NCI-H1436 treated with DMSO at 0.1 percent for 48 hours (cell line): Measurements from ENCODE around the gene OFD1.
"Not testable (repeated sequence)": the region's sequence is repeated elsewhere in the genome, so short reads cannot be mapped to it uniquely, and the experiment has no call there.

Experiments used
- DNase-seq: peaks from one replicate; lab custom pipeline; 2025; lab: John Stamatoyannopoulos, UW

Gene OFD1

DNA sequence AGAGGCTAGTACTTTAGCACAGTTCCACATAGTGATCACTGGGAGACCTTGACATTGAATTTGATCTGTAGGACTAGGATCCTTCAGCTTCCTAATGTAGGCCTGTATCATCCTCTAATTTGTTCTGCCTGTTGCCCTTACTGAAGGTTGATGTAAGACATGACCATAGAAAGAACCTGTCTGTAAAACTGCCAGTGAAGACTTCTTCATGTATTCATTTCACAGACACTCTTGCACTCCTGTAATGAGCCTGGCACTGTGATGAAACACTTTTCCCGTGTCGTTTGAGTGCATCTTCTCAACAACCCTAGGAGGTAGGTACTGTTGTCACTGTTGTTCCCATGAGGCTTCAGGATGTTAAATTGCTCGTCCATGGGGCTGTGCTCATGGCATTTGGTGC is 31.0 kb upstream of the OFD1 start:
- DNase-seq, result no peak

DNA sequence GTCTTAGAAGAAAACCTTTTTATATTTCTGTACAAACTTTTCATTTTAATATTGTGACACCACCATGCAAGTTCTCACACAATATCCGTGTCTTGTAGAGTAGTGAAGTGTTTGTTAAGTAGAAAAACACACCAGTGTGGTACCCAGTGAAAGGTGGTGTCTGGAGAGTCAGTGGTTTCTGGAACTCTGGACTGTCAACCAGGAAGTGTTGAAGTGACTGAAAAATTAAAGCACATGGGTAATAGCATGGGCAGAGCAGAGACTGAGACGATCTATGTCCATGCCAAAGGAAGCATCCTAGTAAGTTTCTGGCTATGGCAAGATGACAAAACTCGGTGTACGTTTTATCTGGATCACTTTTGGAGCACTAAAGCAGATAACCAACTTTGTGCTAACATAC is 23.4 kb upstream of the OFD1 start:
- no peak for DNase-seq

DNA sequence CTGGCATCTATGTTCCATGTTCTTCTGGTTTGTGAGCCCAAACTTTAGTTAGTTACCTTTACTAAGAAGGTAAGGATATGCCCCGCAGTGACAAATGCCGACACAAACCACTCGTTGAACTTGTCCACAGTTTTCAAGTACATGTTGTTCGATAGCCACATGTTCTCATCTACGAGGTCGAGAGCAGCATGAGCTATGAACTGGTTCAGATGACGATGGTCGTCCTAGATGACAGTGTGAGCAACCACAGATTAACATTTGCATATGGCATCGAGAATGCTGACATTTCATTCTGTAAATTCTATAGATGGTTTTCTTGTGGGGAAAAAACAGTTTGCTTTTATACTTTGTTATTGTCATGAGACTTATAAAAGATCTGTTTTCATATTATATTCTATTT is 18.1 kb upstream of the OFD1 start:
- DNase-seq, result no peak

DNA sequence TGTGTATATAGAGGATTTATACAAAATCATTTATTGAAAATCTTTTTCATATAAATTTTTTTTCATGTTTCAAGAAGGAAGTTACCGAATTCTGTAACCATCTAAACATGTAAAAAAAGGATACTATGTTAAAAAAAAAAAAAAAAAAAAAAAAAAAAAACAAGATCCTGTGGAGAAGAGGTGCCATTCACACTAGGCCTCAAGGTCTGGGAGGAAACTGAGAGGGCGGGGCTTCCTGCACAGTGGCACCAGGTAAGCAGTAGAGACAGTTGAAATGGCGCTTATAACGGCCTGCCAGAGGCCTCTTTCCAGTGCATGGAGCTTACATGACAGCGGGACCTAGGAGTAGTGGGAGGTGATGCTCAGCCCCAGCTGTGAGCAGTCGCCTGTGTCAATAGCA is 17.6 kb upstream of the OFD1 start:
- DNase-seq, result no peak

DNA sequence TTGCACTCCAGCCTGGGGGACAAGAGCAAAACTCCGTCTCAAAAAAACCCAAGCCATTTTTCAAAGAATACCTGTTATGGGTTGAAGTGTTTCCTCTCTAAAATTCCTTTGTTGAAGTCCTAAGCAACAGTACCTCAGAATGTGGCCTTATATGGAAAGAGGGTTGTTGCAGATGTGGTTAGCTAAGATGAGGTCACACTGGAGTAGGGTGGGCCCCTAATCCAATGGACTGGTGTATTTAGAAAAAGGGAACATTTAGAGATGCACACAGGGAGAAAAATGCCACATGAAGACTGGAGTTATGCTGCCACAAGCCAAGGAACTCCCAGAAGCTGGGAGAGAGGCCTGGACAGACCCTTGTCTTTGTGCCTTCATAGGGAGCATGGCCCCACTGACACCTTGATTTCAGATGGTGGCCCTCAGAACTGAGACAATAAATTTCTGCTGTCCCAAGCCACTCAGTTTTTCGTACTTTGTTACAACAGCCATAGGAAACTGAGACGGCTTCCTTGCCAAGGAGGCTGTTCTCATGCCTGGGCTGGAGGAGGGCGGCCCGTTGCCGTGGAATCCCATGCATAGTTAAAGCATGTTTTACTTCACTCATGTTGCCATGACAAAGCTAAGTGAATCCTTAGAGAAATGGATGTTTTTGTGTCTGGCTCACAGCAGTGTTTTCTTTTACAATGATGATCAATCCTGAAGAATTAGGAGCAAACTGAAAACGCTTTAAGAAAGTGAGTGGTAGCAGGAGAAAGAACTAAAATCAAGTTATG is 16.7 kb upstream of the OFD1 start:
- no peak for DNase-seq

DNA sequence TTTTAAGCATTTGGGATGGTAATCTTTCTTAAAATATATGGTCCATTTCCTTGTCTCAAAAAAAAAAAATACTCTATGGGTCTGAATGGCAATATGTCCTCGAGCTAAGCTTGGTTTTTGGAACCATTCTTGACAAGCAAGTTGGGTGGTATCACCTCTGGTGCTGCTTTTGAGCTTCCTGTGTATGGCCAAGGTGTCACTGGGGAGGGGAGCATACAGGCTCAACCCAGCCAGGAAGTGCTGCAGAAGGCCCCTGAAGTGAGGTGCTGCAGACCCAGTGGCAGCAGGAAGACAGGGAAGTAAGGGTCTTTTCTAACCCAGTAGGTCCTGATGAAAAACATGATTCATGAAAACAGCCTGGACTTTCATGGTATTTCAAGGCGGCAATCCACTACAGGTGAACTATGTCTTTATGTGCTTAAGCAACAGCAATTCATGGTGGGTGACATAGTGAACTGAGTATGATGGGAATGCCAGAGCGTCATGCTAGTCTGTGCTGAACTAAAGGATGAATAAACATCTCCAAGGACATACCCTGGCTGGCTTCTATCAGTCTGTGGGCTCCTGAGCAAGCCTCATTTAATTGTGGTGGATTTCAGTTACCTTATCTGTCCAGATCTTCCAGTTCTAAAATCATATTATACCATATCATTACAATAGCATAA is 15.2 kb upstream of the OFD1 start:
- DNase-seq, result no peak

DNA sequence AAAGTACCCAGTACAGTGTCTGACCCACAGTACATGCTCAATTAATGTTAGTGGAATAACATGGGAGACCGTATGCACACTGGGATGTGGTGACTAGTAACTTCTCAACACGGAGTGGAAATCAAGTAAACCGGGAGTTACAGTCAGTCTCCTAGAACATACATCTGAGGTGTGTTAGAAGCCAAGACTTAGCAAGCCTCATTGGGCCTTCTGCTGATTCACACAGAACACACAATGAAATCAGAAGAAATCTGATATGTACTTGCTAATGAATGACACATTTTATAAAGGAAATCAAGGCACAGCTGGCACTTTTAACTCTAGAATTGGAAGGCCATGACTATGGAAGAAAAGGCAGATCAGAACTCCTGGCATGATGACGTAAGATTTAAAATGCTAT is 13.2 kb upstream of the OFD1 start:
- no peak for DNase-seq

DNA sequence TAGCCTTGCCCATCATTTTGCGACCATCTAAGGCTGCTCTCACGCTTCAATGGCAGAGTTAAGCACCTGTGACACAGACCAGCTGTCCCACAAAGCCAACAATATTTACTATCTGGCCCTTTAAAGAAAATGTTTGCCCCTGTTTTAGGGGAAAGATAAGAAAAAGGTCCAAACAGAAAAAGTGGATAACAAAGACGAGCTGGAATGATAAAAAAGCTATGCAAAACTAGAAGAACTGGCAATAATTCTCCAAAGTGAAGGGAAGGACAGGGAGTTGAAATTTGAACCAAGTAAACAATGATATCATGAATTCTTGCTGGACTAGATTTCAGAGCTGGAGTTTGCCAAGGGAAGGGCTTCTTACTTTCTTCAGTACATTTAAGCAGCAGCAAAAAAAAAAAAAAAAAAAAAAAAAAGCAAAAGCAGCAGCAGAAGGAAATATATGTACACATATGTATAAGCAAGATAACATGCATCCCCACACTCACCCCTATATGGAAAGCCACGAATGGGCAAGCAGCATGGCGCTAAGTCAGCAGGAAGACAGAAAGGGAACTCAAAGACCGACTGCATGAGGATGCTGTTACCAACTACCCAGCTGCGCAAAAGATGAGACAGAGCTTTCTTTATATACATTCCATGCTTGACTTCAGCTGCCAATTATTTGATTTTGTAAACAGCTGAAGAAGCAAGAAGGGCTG is 12.6 kb upstream of the OFD1 start:
- no peak for DNase-seq

DNA sequence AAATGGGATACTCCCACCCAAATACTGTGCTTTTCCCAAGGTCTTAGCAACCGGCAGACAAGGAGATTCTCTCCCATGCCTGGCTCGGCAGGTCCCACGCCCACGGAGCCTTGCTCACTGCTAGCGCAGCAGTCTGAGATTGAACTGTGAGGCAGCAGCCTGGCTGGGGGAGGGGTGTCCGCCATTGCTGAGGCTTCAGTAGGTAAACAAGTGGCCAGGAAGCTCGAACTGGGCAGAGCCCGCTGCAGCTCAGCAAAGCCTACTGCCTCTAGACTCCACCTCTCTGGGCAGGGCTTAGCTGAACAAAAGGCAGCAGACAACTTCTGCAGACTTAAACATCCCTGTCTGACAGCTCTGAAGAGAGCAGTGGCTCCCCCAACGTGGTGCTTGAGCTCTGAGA is 9.7 kb upstream of the OFD1 start:
- not testable (repeated sequence) for DNase-seq

DNA sequence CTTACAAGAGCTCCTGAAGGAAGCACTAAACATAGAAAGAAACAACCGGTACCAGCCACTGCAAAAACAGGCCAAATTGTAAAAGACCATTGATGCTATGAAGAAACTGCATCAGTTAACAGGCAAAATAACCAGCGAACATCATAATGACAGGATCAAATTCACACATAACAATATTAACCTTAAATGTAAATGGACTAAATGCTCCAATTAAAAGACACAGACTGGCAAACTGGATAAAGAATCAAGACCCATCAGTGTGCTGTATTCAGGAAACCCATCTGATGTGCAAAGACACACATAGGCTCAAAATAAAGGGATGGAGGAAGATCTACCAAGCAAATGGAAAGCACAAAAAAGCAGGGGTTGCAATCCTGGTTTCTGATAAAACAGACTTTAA is 8.0 kb upstream of the OFD1 start:
- DNase-seq, result not testable (repeated sequence)

DNA sequence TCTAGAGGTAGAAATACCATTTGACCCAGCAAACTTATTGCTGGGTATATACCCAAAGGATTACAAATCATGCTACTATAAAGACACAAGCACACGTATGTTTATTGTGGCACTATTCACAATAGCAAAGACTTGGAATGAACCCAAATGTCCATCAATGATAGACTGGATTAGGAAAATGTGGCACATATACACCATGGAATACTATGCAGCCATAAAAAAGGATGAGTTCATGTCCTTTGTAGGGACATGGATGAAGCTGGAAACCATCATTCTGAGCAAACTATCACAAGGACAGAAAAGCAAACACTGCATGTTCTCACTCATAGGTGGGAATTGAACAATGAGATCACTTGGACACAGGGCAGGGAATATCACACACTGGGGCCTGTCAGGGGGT is 4.0 kb upstream of the OFD1 start:
- DNase-seq, result not testable (repeated sequence)

DNA sequence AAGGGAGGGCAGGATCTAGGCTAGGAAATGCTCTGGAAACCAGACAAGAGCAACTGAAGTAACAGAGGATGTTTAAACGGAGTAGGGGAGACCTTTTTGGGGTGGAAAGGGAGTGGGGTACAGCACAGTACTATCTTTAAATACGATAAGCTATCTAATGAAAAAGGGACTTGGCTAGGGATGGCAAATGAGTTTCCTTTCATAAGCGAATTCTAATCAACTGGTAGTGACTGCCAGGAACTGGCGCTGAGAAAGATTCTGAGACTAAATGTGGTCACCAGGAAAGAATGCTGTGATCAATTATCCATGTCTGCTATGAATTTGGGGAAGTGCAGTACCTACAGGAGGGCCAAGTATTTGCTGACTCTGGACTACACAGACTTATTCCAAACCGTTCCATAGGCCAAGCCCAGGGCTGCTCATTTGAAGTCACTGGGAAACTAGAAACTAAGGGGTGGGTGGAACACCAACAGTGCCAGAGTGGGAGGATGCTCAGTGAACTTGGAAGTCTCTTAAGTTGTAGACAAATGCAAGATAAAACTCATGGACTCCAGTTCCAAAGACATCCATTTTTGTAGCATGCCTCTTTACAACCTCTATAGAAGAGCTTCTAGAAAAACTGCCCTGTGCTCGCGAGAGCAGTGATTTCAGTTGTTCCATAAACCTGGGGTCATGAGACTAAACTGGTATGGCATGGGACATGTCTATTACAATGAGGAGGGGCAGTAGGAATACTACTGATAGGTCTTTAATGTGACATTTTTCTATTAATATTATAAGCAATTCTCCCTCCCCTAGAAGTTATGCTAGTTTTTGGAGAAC is 2.1 kb upstream of the OFD1 start:
- no peak for DNase-seq

DNA sequence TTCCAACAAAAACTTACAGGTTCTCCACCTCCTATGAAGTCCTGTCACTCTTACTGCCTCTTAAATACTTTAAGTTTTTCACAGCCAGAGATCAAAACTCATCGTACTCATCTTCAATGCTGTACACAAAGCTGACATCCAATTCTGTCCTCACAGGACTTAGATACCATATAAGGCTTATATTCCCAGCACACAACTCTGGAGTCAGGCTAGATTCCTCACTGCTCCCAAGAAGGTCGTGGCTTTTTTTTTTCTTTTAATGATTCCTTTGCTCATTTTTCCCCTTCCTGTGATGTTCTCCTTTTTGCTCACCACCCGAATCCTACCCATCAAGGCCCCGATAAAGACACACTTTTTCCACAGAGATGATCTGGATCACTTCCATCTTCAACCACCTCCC is 1.0 kb upstream of the OFD1 start:
- no peak for DNase-seq

DNA sequence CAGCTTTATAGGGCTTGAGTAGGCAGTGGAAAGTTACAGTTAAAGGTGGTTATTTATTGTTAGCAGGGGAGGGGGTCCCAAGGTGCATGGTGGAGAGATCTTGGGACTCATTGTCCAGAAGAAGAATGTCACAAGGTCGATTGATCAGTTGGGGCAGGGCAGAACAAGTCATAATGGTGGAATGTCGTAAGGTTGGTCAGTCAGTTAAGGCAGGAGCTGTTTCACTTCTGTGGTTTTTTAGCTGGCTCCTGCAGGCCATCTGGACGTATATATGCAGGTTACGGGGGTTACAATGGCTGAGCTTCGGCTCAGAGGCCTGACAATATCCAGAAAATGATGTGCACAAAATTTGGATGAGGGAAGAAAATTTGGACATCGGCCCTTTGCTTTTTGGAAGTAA is 7.1 kb downstream of the OFD1 start:
- no peak for DNase-seq

DNA sequence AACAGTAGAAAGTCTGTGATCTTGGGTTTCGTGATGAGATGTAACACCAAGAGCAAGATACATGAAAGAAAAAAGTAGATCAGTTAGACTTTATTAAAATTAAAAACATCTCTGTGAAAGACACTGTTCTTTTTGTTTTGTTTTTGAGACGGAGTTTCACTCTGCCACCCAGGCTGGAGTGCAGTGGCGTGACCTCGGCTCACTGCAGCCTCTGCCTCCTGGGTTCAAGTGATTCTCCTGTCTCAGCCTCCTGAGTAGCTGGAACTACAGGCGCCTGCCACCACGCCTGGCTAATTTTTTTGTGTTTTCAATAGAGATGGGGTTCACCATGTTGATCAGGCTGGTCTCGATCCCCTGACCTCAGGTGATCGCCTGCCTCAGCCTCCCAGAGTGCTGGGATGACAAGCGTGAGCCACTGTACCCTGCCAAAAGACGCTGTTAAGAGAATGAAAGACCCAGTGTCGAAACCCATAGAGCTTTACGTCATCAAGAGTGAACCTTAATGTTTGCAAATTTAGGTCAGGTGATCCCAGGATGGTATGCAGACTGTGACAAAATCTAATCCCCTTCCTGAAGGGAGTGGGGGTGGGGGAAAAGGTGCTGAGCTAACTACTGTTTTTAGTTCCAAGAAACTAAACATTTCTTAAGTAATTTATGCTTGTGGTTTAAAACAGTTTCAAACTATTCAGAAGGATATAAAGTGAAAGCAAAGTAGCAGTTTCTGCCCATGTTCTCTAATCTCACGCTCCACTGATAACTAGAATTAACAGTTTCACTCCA is 8.0 kb downstream of the OFD1 start:
- no peak for DNase-seq

DNA sequence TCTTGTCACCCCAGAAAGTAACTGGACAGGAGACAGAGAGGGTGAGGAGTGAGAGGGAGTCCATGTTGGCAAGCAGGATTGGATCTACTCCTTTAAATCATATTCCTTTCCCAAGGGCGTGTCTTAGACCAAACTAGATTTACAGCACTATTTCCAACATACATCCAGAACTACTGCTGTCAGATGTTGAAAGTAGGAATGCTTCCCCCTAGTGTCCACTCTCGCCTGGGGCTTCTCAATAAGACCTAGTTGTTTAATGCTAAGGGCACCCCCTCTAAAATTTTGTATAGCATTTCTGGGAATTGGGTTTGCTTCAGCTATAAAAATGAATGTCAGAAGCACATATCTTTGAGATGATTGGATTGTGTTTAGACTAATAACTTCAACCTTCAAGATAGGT is 13.3 kb downstream of the OFD1 start:
- DNase-seq, result no peak

DNA sequence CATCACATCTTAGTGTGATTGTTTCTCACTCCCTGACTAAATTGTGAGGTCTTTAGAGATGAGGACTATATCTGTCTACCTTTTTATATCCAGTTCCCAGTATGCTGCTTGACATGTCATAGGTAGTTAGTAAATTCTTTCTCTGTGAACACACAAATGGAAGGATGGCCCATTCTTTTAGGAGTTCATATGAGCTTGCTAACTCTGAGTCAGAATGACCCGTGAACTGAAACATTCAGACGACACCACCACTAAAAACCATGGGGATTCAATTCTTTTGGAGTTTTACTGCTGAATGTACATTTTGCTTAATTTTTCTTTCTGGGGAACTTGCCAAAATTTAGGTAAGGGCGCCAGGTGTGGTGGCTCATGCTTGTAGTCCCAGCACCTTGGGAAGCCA is 13.9 kb downstream of the OFD1 start:
- DNase-seq, result no peak

DNA sequence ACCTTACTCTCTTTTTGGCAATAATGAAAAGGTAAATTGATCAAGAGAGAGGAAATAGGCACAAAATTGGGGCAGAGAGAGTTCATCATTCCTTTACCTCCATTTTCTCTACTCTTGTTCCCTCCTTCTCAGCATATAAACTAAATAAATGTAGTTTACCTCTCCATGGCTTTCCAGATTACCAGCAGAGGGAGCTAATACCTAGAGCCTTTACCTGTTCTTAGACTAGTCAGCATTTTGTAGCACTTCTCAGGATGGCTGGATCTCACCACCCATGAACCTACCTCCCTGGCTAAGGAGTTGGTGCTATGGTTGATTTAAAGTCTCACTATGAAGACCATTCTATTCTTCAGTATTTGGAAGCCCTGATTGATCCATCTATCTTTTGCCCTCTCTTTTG is 15.7 kb downstream of the OFD1 start:
- no peak for DNase-seq

DNA sequence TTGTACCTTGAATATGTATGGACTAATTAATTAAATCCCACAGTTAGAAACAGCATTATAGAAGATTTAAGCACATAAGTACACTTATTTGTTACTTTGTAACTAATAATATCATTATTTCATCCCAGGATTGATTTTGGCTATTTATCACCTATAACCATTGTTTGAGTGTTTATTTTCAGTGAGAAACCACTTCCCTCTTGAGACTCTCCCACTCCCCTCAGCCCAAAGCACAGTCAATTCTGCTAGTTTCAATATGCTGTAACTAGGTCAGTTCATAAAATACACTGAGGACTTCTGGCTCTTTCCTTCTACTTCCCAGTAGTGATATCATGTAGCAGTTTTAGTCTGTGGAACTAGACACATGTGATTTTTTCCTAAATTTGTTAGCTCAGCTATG is 16.3 kb downstream of the OFD1 start:
- no peak for DNase-seq

DNA sequence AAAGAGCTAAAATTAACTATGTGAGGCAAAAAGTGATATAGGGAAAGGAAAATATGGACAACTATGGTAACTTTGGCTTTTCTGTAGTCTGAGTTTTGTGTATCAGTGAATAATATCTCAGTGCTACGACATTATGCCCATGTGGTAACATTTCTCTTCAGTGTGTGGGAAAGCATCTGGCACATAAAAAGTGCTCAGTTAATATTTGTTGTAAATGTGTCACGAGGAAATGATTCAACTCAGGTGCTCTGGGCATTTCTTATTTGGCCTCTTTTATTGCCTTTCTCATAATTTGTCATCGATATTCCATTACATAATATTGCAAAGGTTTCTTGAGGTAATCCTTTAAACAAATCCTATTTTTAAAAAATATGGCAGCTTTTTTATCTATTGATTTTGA is 17.6 kb downstream of the OFD1 start:
- DNase-seq, result no peak

DNA sequence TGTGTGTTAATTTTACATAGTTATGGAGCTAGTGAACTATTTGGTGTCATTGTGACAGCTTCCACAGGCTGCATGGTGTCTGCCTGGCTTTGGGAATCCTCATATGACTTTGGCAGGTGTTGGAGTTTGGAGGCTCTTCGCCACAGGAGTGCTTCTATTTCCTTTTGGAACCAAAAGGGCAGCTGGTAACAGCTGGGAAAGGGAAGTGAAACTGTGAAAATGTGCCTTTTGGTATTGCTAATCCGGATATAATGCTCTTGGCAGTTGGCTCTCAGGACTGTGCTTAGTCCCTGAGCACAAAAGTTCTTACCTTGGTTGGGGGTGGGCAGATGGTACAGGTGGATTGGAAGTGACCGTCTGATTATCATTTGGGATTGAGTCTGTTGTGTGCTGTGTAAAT is 18.1 kb downstream of the OFD1 start:
- DNase-seq, result no peak

DNA sequence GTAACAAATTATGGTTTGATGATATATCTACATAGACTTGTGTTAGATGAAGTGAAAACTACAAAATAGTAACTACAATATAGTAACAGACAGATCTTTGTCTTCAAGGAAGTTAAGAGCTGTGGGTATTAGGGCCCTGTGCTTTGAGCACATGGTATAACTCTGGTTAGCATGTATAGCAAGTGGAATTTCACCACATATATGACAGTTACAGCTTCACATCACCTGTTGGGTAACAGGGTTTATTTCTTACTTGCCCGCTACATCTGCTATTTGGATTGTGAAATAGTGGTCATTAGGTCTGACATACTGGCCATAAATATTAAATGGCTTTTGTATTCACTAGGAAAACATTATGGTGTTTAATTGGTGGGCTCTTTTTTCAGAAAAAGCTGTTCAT is 20.2 kb downstream of the OFD1 start:
- DNase-seq, result no peak
